IPS DF 6.9 (cell line): ENCODE results near the gene SLC17A5.
"Not testable (repeated sequence)": the region's sequence is repeated elsewhere in the genome, so short reads cannot be mapped to it uniquely, and the experiment has no call there.

Experiments used
- DNase-seq: peaks from one replicate; pipeline ENCODE4 v3.0.0-alpha.2; 2013; ENCODE audit warnings: low read depth, low spot score
- H3K27ac ChIP-seq: one replicate; pipeline ENCODE4 v1.5.1; 2013; ENCODE audit warnings: low read length, control low read depth
- H3K27me3 ChIP-seq: 2 replicates; pipeline ENCODE4 v1.6.1; 2013; ENCODE audit warnings: mild to moderate bottlenecking, low read length; ENCODE audit not compliant: control insufficient read depth, insufficient read depth
- H3K36me3 ChIP-seq: 2 replicates; pipeline ENCODE4 v1.6.1; 2013; ENCODE audit warnings: low read length; ENCODE audit not compliant: control insufficient read depth, insufficient read depth
- H3K4me1 ChIP-seq: 2 replicates; pipeline ENCODE4 v1.6.1; 2013; ENCODE audit warnings: low read length; ENCODE audit not compliant: control insufficient read depth, insufficient read depth
- H3K4me3 ChIP-seq: 2 replicates; pipeline ENCODE4 v1.5.1; 2013; ENCODE audit warnings: mild to moderate bottlenecking, low read length
- H3K9me3 ChIP-seq: 2 replicates; pipeline ENCODE4 v1.6.1; 2013; ENCODE audit warnings: low read length, inconsistent platforms; ENCODE audit not compliant: control insufficient read depth, insufficient read depth
- WGBS: extraction: QIAGEN DNeasy Blood & Tissue Kit; methylation state at CpG from one replicate; pipeline ENCODE4 v1.1.7; 2013; ENCODE audit warnings: mixed read lengths, missing lambda C conversion rate; ENCODE audit not compliant: insufficient read length, insufficient coverage; 5-methylcytosine and 5-hydroxymethylcytosine counted together

Gene SLC17A5

GRCh38 chr6:73642530-73642929 lies 11.3 kb downstream of the SLC17A5 start:
- Histone ChIP-seq H3K27ac (no peak overlapping the region), H3K36me3 (no peaks in the 10 kb centered on the region), H3K9me3 (no peaks in the 10 kb centered on the region), H3K27me3 (no peaks in the 10 kb centered on the region), H3K4me1 (no peaks in the 10 kb centered on the region), H3K4me3 (no peak overlapping the region)
- no peak for DNase-seq
- WGBS: no CpG with 5 or more reads among the region's 2 CpGs

GRCh38 chr6:73640179-73640750 lies 13.5 kb downstream of the SLC17A5 start:
- H3K4me1 ChIP-seq: no peaks in the 10 kb centered on the region
- H3K27ac ChIP-seq: no peak overlapping the region
- no peaks in the 10 kb centered on the region for H3K9me3 ChIP-seq
- H3K27me3 ChIP-seq: no peaks in the 10 kb centered on the region
- no peaks in the 10 kb centered on the region for H3K36me3 ChIP-seq
- no peak for DNase-seq
- H3K4me3 ChIP-seq: no peak overlapping the region
- 100% methylated on average over 1 of the region's 1 CpG for WGBS

GRCh38 chr6:73639040-73639439 lies 14.8 kb downstream of the SLC17A5 start:
- Histone ChIP-seq H3K27me3 (no peaks in the 10 kb centered on the region), H3K4me3 (no peak overlapping the region), H3K4me1 (no peaks in the 10 kb centered on the region), H3K9me3 (no peaks in the 10 kb centered on the region), H3K27ac (no peak overlapping the region), H3K36me3 (no peaks in the 10 kb centered on the region)
- no CpG with 5 or more reads among the region's 4 CpGs for WGBS
- DNase-seq: no peak

- Histone ChIP-seq H3K36me3 (no peaks in the 10 kb centered on the region), H3K27ac (no peak overlapping the region), H3K4me1 (no peaks in the 10 kb centered on the region), H3K27me3 (no peaks in the 10 kb centered on the region), H3K4me3 (no peak overlapping the region), H3K9me3 (no peaks in the 10 kb centered on the region)
- WGBS: no CpG with 5 or more reads among the region's 2 CpGs
- no peak for DNase-seq
Observed at GRCh38 chr6:73637404-73637803, 16.4 kb downstream of the SLC17A5 start.

GRCh38 chr6:73636048-73636447 lies 17.7 kb downstream of the SLC17A5 start:
- Histone ChIP-seq H3K27me3 (no peaks in the 10 kb centered on the region), H3K4me3 (no peak overlapping the region), H3K36me3 (peaks cover 1% of the 10 kb centered on the region; the same call in 1 of the 2 replicates), H3K27ac (no peak overlapping the region), H3K9me3 (no peaks in the 10 kb centered on the region), H3K4me1 (no peaks in the 10 kb centered on the region)
- no peak for DNase-seq

- Histone ChIP-seq H3K9me3 (no peaks in the 10 kb centered on the region), H3K4me1 (no peaks in the 10 kb centered on the region), H3K36me3 (peaks cover 3% of the 10 kb centered on the region; the same call in 1 of the 2 replicates), H3K27me3 (no peaks in the 10 kb centered on the region), H3K27ac (no peak overlapping the region), H3K4me3 (no peak overlapping the region)
- DNase-seq: no peak
- no CpG with 5 or more reads among the region's 7 CpGs for WGBS
Observed at GRCh38 chr6:73632346-73632745, 21.4 kb downstream of the SLC17A5 start.

GRCh38 chr6:73631849-73632248 lies 21.9 kb downstream of the SLC17A5 start:
- H3K36me3 ChIP-seq: peaks cover 3% of the 10 kb centered on the region; the same call in 1 of the 2 replicates
- no CpG with 5 or more reads among the region's 5 CpGs for WGBS
- no peak overlapping the region for H3K27ac ChIP-seq
- H3K27me3 ChIP-seq: no peaks in the 10 kb centered on the region
- no peaks in the 10 kb centered on the region for H3K9me3 ChIP-seq
- DNase-seq: no peak
- H3K4me3 ChIP-seq: no peak overlapping the region
- no peaks in the 10 kb centered on the region for H3K4me1 ChIP-seq

- peaks cover 3% of the 10 kb centered on the region; the same call in 1 of the 2 replicates for H3K36me3 ChIP-seq
- DNase-seq: no peak
- no peak overlapping the region for H3K27ac ChIP-seq
- WGBS: no CpG with 5 or more reads among the region's 4 CpGs
- no peaks in the 10 kb centered on the region for H3K27me3 ChIP-seq
- H3K4me1 ChIP-seq: no peaks in the 10 kb centered on the region
- no peak overlapping the region for H3K4me3 ChIP-seq
- H3K9me3 ChIP-seq: no peaks in the 10 kb centered on the region
Observed at GRCh38 chr6:73630401-73630800, 23.4 kb downstream of the SLC17A5 start.

- WGBS: no CpG with 5 or more reads among the region's 4 CpGs
- no peak for DNase-seq
- H3K36me3 ChIP-seq: no peaks in the 10 kb centered on the region
- H3K9me3 ChIP-seq: no peaks in the 10 kb centered on the region
- no peak overlapping the region for H3K4me3 ChIP-seq
- no peaks in the 10 kb centered on the region for H3K4me1 ChIP-seq
- H3K27me3 ChIP-seq: no peaks in the 10 kb centered on the region
- no peak overlapping the region for H3K27ac ChIP-seq
Observed at GRCh38 chr6:73624896-73625295, 28.9 kb downstream of the SLC17A5 start.

- not testable (repeated sequence) for H3K27me3 ChIP-seq, DNase-seq, H3K9me3 ChIP-seq, H3K4me1 ChIP-seq, H3K4me3 ChIP-seq, H3K36me3 ChIP-seq, H3K27ac ChIP-seq
- WGBS: no CpG with 5 or more reads among the region's 8 CpGs
Observed at GRCh38 chr6:73623480-73623879, 30.3 kb downstream of the SLC17A5 start.

GRCh38 chr6:73618082-73618481 lies 35.7 kb downstream of the SLC17A5 start:
- not testable (repeated sequence) for H3K9me3 ChIP-seq, H3K4me1 ChIP-seq, H3K4me3 ChIP-seq, DNase-seq, H3K36me3 ChIP-seq, H3K27me3 ChIP-seq, H3K27ac ChIP-seq
- no CpG with 5 or more reads among the region's 8 CpGs for WGBS
